ENCODE data around the gene LCNL1. TPM values are rescaled to one million over a fixed set of nuclear protein-coding genes. Genes with fewer than 3 reads are reported as not detected.

LCNL1 gene
- total and polyA plus RNA-seq, 2 of the 13 experiments (the other 11 are each of a cell fraction or from before 2014, with no cell fraction given), result not detected

GRCh38 chr9:136944519-136945332 is 38.1 kb upstream of the LCNL1 start, which contains the start of the genes C8G and FBXW5 (continued):
- TF ChIP-seq PAXIP1 (CRISPR knock-in tag; conservative IDR thresholded peaks at IDR 0.05) (peak; percentile 89), ESRRA (CRISPR knock-in tag; IDR thresholded peaks at IDR 0.05; ENCODE audit: low read depth) (0 out of 2 replicates have a peak, but pooled peaks have one; percentile 41), HCFC1 (IDR thresholded peaks at IDR 0.05; ENCODE audit: low read depth, low read length) (peak; percentile 56), ZNF883 (CRISPR knock-in tag; IDR thresholded peaks at IDR 0.05; ENCODE audit: not compliant biosample characterization) (peak; percentile 23), ZNF350 (CRISPR knock-in tag; IDR thresholded peaks at IDR 0.05; ENCODE audit: borderline replicate concordance, low read depth) (peak; percentile 25), HDAC2 (CRISPR knock-in tag; IDR thresholded peaks at IDR 0.05) (peak; percentile 30), MXD1 (CRISPR knock-in tag; IDR thresholded peaks at IDR 0.05) (no peak; the same call in 1 of the 2 replicates), PAX8 (CRISPR knock-in tag; IDR thresholded peaks at IDR 0.05; ENCODE audit: borderline replicate concordance) (0 out of 2 replicates have a peak, but pooled peaks have one; percentile 17), MXI1 (IDR thresholded peaks at IDR 0.05; ENCODE audit: borderline replicate concordance, low read depth, low read length) (peak; percentile 81; the same call in 1 of the 3 replicates), ZNF460 (CRISPR knock-in tag; IDR thresholded peaks at IDR 0.05; ENCODE audit: borderline replicate concordance) (no peak; the same call in 1 of the 2 replicates), ZNF556 (CRISPR knock-in tag; IDR thresholded peaks at IDR 0.05; ENCODE audit: borderline replicate concordance) (peak; percentile 57), KLF12 (CRISPR knock-in tag; IDR thresholded peaks at IDR 0.05; ENCODE audit: borderline replicate concordance) (peak; percentile 25; the same call in 1 of the 2 replicates), GATAD2A (CRISPR knock-in tag; IDR thresholded peaks at IDR 0.05) (peak; percentile 49; the same call in 1 of the 2 replicates), KDM5B (CRISPR knock-in tag; IDR thresholded peaks at IDR 0.05; ENCODE audit: borderline replicate concordance) (no peak; the same call in 1 of the 2 replicates), ZNF788 (CRISPR knock-in tag; IDR thresholded peaks at IDR 0.05; ENCODE audit: borderline replicate concordance) (peak; percentile 74; the same call in 1 of the 2 replicates), TEAD3 (CRISPR knock-in tag; optimal IDR thresholded peaks at IDR 0.05; ENCODE audit: borderline replicate concordance) (no peak), MNT (IDR thresholded peaks at IDR 0.05) (peak; percentile 12; the same call in 1 of the 2 replicates), RARG (CRISPR knock-in tag; IDR thresholded peaks at IDR 0.05; ENCODE audit: low read depth) (peak; percentile 77; the same call in 1 of the 2 replicates), KDM1A (CRISPR knock-in tag; IDR thresholded peaks at IDR 0.05) (peak; percentile 36; the same call in 1 of the 2 replicates), ZMYM3 (CRISPR knock-in tag; IDR thresholded peaks at IDR 0.05) (peak; percentile 43; the same call in 1 of the 2 replicates), KMT2A (CRISPR knock-in tag; IDR thresholded peaks at IDR 0.05) (peak; percentile 70), FOXK1 (CRISPR knock-in tag; IDR thresholded peaks at IDR 0.05; ENCODE audit: borderline replicate concordance, low read depth) (peak; percentile 35; the same call in 1 of the 2 replicates)
